Nephron progenitor cell (in vitro differentiated cells): ENCODE measurements around the gene FCGR3B.
"Not testable (repeated sequence)": the region's sequence is repeated elsewhere in the genome, so short reads cannot be mapped to it uniquely, and the experiment has no call there.

Experiments used
- DNase-seq: peaks from one replicate; pipeline ENCODE4 v3.0.0; 2021
- H3K27ac Mint-ChIP-seq: 2 replicates; pipeline ENCODE4 v1.8.0; 2021; ENCODE audit warnings: mild to moderate bottlenecking, moderate library complexity, mixed read lengths
- H3K27me3 Mint-ChIP-seq: 2 replicates; pipeline ENCODE4 v1.8.0; 2021; ENCODE audit warnings: mild to moderate bottlenecking, low read depth, mixed read lengths; ENCODE audit not compliant: poor library complexity
- H3K36me3 Mint-ChIP-seq: 2 replicates; pipeline ENCODE4 v1.8.0; 2021; ENCODE audit warnings: low read depth, mixed read lengths
- H3K4me1 Mint-ChIP-seq: 2 replicates; pipeline ENCODE4 v1.8.0; 2021; ENCODE audit warnings: mixed read lengths
- H3K4me3 Mint-ChIP-seq: 2 replicates; pipeline ENCODE4 v1.8.0; 2021; ENCODE audit warnings: mild to moderate bottlenecking, moderate library complexity, mixed read lengths
- H3K9me3 Mint-ChIP-seq: 2 replicates; pipeline ENCODE4 v1.8.0; 2021; ENCODE audit warnings: mild to moderate bottlenecking, moderate library complexity, mixed read lengths

The FCGR3B gene

GRCh38 chr1:161611866-161612321, 19.1 kb downstream of the FCGR3B start:
- Mint-ChIP-seq H3K27me3 (peaks cover 28% of the 10 kb centered on the region), H3K4me1 (peaks cover 15% of the 10 kb centered on the region), H3K27ac (peak overlapping the region; percentile 97), H3K4me3 (peak overlapping the region; percentile 87)
- DNase-seq, H3K36me3 Mint-ChIP-seq, H3K9me3 Mint-ChIP-seq: not testable (repeated sequence)

GRCh38 chr1:161610198-161610597, 20.8 kb downstream of the FCGR3B start:
- H3K4me1 Mint-ChIP-seq = peaks cover 15% of the 10 kb centered on the region
- H3K36me3 Mint-ChIP-seq, H3K27ac Mint-ChIP-seq, DNase-seq, H3K9me3 Mint-ChIP-seq: not testable (repeated sequence)
- peaks cover 33% of the 10 kb centered on the region for H3K27me3 Mint-ChIP-seq
- H3K4me3 Mint-ChIP-seq = peak overlapping the region; percentile 32

- H3K4me1 Mint-ChIP-seq, H3K4me3 Mint-ChIP-seq, H3K27ac Mint-ChIP-seq, DNase-seq: not testable (repeated sequence)
- peaks cover 53% of the 10 kb centered on the region for H3K27me3 Mint-ChIP-seq
- peaks cover 24% of the 10 kb centered on the region for H3K9me3 Mint-ChIP-seq
- H3K36me3 Mint-ChIP-seq = peaks cover 10% of the 10 kb centered on the region
Observed at GRCh38 chr1:161606541-161607336, 24.2 kb downstream of the FCGR3B start.

GRCh38 chr1:161605762-161606540, 25.0 kb downstream of the FCGR3B start:
- peaks cover 24% of the 10 kb centered on the region for H3K9me3 Mint-ChIP-seq
- H3K36me3 Mint-ChIP-seq = peaks cover 10% of the 10 kb centered on the region
- not testable (repeated sequence) for H3K27ac Mint-ChIP-seq, DNase-seq, H3K4me1 Mint-ChIP-seq, H3K4me3 Mint-ChIP-seq
- H3K27me3 Mint-ChIP-seq = peaks cover 53% of the 10 kb centered on the region

- Mint-ChIP-seq H3K27me3 (peaks cover 46% of the 10 kb centered on the region), H3K9me3 (peaks cover 24% of the 10 kb centered on the region), H3K36me3 (peaks cover 10% of the 10 kb centered on the region)
- H3K27ac Mint-ChIP-seq, H3K4me1 Mint-ChIP-seq, H3K4me3 Mint-ChIP-seq, DNase-seq: not testable (repeated sequence)
Observed at GRCh38 chr1:161605024-161605423, 26.0 kb downstream of the FCGR3B start.

GRCh38 chr1:161597077-161597476, 33.9 kb downstream of the FCGR3B start:
- H3K4me1 Mint-ChIP-seq = peaks cover 25% of the 10 kb centered on the region
- H3K27ac Mint-ChIP-seq, DNase-seq, H3K36me3 Mint-ChIP-seq, H3K9me3 Mint-ChIP-seq, H3K4me3 Mint-ChIP-seq, H3K27me3 Mint-ChIP-seq: not testable (repeated sequence)

GRCh38 chr1:161595583-161595982, 35.4 kb downstream of the FCGR3B start:
- Mint-ChIP-seq H3K27ac (peak overlapping the region; percentile 88), H3K4me1 (peaks cover 25% of the 10 kb centered on the region)
- not testable (repeated sequence) for H3K9me3 Mint-ChIP-seq, H3K4me3 Mint-ChIP-seq, H3K27me3 Mint-ChIP-seq, H3K36me3 Mint-ChIP-seq, DNase-seq

GRCh38 chr1:161595173-161595572, 35.8 kb downstream of the FCGR3B start:
- not testable (repeated sequence) for H3K27me3 Mint-ChIP-seq, H3K36me3 Mint-ChIP-seq, H3K9me3 Mint-ChIP-seq, H3K4me3 Mint-ChIP-seq, DNase-seq
- H3K27ac Mint-ChIP-seq = peak overlapping the region; percentile 88
- peaks cover 25% of the 10 kb centered on the region for H3K4me1 Mint-ChIP-seq

GRCh38 chr1:161594269-161594984, 36.5 kb downstream of the FCGR3B start:
- H3K27ac Mint-ChIP-seq = peak overlapping the region; percentile 11
- DNase-seq, H3K9me3 Mint-ChIP-seq, H3K27me3 Mint-ChIP-seq, H3K4me3 Mint-ChIP-seq, H3K36me3 Mint-ChIP-seq: not testable (repeated sequence)
- H3K4me1 Mint-ChIP-seq = peaks cover 29% of the 10 kb centered on the region

- not testable (repeated sequence) for H3K27me3 Mint-ChIP-seq, H3K4me3 Mint-ChIP-seq, DNase-seq, H3K36me3 Mint-ChIP-seq, H3K9me3 Mint-ChIP-seq, H3K27ac Mint-ChIP-seq
- peaks cover 36% of the 10 kb centered on the region for H3K4me1 Mint-ChIP-seq
Observed at GRCh38 chr1:161593092-161593755, 37.8 kb downstream of the FCGR3B start.

- DNase-seq, H3K27ac Mint-ChIP-seq, H3K4me3 Mint-ChIP-seq, H3K9me3 Mint-ChIP-seq, H3K27me3 Mint-ChIP-seq, H3K36me3 Mint-ChIP-seq: not testable (repeated sequence)
- H3K4me1 Mint-ChIP-seq = peaks cover 36% of the 10 kb centered on the region
Observed at GRCh38 chr1:161592586-161592985, 38.4 kb downstream of the FCGR3B start.

- H3K4me3 Mint-ChIP-seq, DNase-seq, H3K36me3 Mint-ChIP-seq, H3K27ac Mint-ChIP-seq, H3K9me3 Mint-ChIP-seq, H3K27me3 Mint-ChIP-seq: not testable (repeated sequence)
- H3K4me1 Mint-ChIP-seq = peaks cover 25% of the 10 kb centered on the region
Observed at GRCh38 chr1:161589920-161590319, 41.1 kb downstream of the FCGR3B start.

- not testable (repeated sequence) for H3K9me3 Mint-ChIP-seq, H3K27ac Mint-ChIP-seq, H3K27me3 Mint-ChIP-seq, H3K36me3 Mint-ChIP-seq
- peaks cover 22% of the 10 kb centered on the region for H3K4me1 Mint-ChIP-seq
- peak; percentile 16 for DNase-seq
- peak overlapping the region; percentile 14 for H3K4me3 Mint-ChIP-seq
Observed at GRCh38 chr1:161589365-161589764, 41.6 kb downstream of the FCGR3B start.
